CD4-positive, alpha-beta T cell treated with Interleukin-4 for 1 hour (primary cell): ENCODE measurements around the gene LMF1.
"Not testable (repeated sequence)": the region's sequence is repeated elsewhere in the genome, so short reads cannot be mapped to it uniquely, and the experiment has no call there.

Experiments used
- DNase-seq, 2 donors: peaks; one replicate each; pipeline ENCODE4 v3.0.0-alpha.2; 2020 to 2022

The LMF1 gene

GRCh38 chr16:861446-861845 lies 109.3 kb downstream of the LMF1 start:
- DNase-seq: no peak

DNA sequence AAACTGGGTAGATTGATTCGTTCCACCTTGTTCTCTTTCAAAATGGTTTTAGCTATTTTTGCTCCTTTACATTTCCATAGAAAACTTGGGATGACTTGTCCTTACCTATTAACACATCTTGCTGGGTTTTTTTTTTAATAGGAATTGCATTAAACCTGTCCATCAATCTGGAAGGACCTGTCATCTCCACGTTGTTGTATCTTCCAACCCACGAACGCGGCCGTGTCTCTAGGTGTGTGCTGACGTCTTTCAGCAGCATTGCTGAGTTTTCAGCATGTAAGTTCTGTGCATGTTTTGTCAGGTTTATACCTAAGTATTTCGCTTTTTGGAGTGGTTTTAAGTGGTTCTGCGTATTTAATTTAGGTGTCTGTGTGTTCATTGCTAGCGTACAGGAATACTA lies 109.9 kb downstream of the LMF1 start:
- DNase-seq: no peak

DNA sequence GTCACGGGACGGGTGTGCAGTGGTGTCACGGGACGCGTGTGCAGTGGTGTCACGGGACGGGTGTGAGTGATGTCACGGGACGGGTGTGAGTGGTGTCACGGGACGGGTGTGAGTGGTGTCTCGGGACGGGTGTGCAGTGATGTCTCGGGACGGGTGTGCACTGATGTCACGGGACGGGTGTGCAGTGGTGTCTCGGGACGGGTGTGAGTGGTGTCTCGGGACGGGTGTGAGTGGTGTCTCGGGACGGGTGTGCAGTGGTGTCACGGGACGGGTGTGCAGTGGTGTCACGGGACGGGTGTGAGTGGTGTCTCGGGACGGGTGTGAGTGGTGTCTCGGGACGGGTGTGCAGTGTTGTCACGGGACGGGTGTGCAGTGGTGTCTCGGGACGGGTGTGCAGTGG lies 111.8 kb downstream of the LMF1 start:
- DNase-seq: not testable (repeated sequence)

DNA sequence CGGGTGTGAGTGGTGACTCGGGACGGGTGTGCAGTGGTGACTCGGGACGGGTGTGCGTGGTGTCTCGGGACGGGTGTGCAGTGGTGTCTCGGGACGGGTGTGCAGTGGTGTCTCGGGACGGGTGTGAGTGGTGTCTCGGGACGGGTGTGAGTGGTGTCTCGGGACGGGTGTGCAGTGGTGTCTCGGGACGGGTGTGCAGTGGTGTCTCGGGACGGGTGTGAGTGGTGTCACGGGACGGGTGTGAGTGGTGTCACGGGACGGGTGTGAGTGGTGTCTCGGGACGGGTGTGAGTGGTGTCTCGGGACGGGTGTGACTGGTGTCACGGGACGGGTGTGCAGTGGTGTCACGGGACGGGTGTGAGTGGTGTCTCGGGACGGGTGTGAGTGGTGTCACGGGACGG lies 112.3 kb downstream of the LMF1 start:
- not testable (repeated sequence) for DNase-seq

DNA sequence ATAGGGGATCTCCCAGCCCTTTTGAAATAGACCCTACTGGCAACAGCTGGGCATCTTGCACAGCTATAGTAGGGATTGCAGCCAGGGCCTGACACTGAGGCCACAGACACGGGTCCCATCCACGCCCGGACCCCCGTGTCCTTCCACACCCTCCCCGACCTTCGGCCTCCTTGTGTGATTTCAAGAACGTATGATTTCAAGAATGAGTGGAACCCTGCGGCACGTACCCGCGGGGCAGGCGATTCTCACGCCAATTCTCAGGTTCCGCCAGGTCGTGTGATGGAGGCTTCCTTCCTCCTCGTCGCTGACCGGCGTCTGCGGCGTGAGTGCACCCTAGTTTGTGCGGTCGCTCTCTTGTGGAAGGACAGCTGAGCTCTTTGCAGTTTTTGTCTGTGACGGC lies 114.0 kb downstream of the LMF1 start:
- DNase-seq: no peak

- DNase-seq: no peak
These were observed 114.7 kb downstream of the LMF1 start for GRCh38 chr16:856101-856500.

- no peak for DNase-seq
These were observed 115.3 kb downstream of the LMF1 start for GRCh38 chr16:855471-855870.

DNA sequence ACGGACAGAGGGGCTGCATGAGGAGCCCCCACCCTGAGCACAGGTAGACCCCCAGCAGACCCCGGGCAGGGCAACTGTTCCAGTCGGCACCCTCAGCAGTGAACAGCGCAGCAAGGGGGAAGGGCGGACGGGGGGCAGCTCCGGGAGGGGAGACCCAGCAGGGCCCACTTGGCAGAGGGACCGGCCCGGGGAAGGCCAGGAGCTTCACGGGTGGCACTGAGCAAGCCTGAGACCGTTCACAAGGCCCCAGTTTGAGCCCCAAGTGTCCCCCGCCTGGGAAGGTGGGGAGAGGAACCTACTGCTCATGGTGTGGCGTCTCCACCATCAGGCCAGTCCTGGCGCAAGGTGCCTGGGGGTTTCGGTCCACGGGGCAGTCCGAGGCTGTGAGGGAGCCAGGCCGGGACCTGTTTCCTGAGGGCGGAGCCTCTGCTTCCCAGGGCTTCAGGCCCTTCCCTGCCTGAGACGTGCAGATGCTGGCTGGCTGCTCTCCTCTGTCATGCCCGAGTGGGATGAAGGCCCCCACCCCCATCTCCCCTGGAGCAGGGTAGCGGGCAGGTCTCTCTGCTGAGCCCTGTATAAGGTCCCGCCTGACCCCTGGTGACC lies 115.9 kb downstream of the LMF1 start:
- no peak for DNase-seq

DNA sequence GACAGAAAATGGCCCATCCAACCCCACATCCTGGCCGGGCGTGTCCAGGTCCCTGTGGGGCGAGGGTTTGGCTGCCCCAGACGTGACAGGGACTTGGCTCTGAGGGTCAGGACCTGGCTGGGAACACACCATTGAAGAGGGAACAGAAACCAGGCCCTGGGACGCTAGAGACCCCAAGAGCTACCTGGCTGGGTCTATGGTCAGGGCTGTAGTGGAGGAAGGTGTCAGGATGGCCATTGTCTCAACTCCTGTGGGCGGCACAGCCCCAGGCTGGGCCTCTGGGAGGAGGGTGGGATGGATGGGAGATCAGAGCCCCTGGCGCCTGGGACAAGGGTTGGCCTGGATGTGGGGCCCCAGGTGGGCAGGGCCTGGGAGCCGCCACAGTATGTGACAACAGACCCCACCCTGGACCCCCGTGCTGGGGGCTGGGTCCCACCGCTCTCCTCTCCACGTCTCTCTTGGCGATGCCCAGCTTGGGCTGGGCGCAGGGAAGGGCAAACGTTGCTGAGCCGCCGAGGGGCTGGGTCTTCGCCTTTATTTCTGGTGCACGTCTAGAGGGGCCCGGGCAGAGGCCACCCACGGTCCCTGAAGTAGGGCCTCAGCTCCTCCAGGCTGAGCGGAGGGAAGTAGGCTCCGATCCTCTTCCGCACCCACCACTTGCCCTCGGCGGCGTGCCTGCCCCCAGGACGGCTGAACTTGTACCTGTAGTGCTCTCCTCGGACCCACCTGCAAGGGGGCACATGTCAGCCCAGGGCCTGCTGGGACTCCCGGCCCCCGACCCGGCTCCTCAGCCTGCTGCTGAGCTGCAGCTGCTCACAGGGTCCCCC lies 116.6 kb downstream of the LMF1 start:
- DNase-seq: no peak

DNA sequence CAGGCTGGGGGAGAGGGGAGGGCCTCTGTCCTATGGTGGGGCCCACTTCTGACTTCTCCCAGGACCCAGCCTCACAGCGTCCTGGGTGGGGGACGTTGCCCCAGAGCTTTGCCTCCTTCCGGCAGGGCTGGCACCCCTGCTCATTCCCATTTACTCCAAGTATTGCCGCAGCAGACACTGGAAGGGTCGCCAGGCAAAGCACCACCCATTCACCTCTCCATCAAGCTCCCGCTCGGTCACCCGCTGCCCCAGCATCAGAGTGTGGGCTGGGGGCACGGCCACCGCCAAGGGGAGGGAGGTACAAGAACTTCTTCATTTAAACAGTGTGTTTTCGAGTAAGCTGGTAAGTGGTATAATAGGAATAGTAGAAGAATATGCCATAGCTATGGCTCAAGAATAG lies 117.5 kb downstream of the LMF1 start:
- DNase-seq: no peak

DNA sequence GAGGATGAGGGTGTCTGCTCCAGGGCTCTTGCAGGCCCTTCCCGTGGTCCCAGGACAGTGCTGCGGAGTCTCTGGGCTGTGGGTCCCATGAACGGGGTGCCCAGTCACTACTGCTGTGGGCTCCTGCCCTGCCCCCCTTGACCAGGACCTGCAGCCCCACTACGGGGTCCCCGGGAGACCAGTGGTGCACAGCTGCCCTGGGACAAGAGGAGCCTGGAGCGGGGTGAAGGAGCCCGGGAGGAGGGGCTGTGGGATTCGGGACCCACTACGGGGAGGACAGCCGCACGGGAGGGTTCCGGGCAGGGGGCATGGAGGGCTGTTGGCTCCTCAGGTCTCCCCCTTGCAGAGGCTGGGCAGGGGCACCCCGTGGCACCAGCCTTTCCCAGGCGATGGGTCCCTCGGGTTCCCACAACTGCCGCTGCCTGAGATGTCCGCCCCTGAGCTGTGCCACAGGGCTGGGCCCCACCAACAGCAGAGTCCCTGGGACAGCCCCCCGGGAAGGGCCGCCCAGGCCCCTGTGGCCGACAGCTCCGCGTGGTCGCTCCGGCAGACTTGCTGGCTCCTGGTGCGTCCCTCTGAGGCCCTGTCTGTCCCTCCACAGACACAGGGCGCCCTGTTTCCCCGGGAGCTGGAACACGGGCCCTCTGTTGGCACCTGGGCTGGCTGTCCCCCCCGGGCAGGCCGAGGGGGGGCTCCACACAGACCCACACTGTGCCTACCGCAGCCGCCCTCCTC lies 118.2 kb downstream of the LMF1 start:
- DNase-seq: no peak

DNA sequence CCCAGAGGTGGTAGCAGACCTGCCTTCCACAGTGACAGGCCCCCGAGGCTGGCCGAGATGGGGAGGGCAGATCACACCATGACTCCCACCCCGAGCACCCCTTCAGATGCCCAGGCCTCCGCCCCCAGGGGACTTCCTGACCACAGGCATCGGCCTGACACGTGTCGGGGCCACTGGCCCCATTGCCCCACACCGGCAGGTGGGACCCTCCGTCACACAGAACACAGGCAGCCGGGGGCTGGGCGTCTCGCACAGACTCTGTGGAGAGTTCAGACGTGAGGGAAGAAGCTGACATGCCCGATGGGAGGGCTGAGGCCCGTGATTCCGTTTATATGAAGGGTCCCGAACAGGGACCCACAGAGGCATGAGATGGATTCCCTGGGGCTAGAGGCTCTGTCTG lies 118.9 kb downstream of the LMF1 start:
- no peak for DNase-seq

DNA sequence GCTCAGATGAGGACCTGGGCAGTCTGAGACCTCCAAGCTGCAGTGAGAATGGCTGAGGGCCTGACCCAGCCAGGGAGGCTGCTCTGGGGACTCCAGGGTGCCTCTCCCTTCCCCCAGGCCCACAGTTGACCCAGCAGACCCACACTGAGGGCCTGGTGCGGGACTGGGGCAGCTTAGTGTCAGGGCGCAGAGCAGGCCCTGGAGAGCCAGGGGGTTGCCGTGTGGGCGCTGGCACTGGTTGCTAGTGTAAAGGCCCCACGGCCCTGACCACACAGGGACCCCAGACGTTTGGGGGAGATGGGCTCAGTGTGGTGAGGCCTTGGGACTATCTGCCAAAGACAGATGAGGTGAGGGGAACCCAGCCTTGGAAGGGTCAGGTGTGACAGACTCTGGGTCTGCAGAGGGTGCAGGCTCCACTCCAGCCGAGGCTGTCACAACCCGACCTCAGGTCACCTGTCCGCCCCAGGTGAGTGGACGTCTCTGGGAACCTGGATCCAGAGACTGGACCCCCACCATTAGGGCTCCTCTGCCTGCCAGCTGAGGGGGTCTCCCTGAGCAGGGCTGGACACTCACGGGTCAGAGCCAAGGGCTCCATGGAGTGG lies 119.5 kb downstream of the LMF1 start:
- DNase-seq: no peak

GRCh38 chr16:850668-851067 lies 120.1 kb downstream of the LMF1 start:
- DNase-seq: no peak

DNA sequence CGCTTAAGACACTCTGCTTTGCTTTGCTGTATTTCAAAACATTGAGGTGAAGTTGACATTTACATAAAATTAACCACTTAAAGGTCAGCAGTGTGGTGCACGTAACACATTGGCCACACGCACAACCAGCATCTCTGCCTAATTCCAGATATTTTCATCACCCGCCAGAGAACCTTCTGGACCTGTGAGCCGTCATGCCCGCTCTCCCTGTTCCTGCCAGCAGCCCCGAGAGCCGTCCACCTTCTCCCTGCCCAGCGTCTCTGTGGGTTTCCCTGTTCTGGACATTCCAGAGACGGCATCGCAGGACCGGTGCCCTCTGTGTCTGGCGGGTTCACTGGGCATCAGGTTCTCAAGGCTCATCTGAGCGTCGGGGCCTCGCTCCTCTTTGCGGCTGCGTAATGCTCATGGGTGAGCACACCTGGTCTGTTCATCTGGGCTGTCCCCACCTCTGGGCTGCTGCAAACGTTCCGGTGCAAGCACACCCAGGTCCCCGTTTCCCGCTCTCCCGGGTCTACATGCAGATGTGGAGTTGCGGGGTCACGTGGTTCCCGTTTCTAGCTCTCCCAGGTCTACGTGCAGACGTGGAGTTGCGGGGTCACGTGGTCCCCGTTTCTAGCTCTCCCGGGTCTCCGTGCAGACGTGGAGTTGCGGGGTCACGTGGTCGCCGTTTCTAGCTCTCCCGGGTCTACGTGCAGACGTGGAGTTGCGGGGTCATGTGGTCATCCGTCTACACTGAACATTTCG lies 122.1 kb downstream of the LMF1 start:
- no peak for DNase-seq

GRCh38 chr16:847681-848445 lies 122.9 kb downstream of the LMF1 start:
- no peak for DNase-seq

DNA sequence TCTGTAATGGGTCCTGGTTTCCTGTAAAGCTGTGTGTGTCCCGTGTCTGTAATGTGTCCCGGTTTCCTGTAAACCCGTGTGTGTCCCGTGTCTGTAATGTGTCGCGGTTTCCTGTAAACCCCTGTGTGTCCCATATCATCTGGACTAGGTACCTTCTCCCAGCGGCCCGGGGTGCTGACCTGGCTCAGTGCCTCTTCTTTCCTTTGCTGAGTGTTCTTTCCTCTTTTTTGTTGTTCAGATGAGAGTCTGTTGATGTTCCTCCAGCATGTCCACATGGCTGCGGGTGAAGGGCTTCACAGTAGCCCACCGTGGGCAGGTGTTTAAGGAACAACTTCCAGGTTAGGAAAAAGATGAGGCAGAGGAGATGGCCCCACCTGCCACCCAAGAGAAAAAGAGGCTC lies 123.6 kb downstream of the LMF1 start:
- DNase-seq: no peak

DNA sequence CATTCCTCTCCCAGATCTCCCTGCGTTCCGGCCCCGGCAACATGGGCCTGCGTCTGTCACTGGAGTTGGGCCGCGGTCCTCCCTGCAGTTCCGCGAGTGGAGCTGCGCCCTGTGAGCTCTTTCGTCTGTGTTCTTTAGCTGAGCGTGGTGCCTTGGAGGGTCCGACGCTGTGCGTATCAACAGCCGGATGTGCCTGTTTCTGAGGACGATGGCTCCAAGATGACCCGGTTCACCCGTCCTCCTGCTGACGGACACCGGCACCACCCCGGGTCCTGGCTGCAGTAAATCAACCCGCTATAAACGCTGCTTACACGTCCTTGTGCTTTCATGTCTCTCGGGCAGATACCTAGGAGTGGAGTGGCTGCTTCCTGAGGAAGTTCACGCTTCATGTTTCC lies 125.4 kb downstream of the LMF1 start:
- DNase-seq: no peak

DNA sequence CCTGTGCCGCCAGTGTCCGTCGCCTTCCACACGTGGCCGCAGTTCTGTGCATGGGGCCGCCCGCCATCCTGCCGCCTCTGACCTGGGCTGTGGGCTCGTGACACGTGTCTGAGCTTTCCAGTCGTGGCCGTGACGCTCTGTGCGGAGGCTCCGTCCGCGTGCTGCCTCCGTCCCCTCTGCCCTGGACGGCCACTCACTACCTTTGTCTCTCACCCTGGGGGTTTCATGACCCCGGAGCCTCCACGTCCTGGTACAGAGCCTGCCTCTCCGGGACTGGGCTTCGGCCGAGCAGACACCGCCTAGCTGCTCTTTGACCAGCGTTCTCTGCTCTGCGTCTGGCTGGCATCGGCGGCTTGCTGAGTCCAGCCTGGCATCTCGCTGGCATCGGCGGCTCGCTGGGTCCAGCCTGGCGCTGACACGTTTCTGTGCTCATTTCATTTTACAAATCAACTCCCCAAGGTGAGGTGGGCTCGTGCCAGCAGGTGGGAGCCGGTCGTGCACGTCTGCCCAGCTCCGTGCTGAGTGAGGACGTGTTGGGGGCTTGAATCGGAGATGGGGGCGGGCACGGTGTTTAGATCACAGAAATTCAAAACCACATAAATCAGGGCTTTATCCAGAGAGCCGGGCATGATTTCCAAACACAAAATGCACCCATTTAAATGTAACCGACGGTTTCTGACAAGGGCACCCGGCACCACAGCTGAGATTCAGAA lies 126.0 kb downstream of the LMF1 start:
- DNase-seq: no peak

DNA sequence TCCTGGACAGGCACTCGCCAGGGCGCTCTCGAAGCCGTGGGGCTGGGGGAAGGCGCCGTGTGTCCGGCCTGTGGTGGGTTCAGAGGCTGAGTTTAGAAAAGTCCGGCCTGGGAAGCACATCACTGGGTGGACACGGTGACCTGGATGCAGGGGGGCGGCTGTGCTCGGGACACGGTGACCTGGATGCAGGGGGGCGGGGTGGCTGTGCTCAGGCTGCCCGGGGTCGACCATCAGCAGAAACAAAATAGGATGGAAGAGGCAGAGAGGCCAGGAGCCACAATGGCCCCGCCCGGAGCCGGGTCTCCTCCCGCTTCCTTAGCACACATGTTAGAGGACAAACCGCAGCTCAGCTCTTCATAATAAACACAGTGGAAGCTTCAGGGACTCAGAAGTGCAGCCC lies 127.0 kb downstream of the LMF1 start:
- no peak for DNase-seq
